HEK293T (cell line): ENCODE measurements around the gene MYH10.

Experiments used
- ARNT ChIP-seq: fragments of 450-650 bp; IDR thresholded peaks from 2 replicates; pipeline ENCODE4 v1.6.1; 2017; ENCODE audit warnings: mild to moderate bottlenecking
- BHLHE40 ChIP-seq: fragments of 450-650 bp; IDR thresholded peaks from 2 replicates; pipeline ENCODE4 v1.6.1; 2016; ENCODE audit warnings: mild to moderate bottlenecking, moderate library complexity, borderline replicate concordance
- CTBP1 ChIP-seq: fragments of 450-650 bp; IDR thresholded peaks from 2 replicates; pipeline ENCODE4 v1.6.1; 2016; ENCODE audit warnings: borderline replicate concordance
- FOXA1 ChIP-seq: fragments of 450-650 bp; IDR thresholded peaks from 2 replicates; pipeline ENCODE4 v1.6.1; 2016; ENCODE audit warnings: mild to moderate bottlenecking
- FOXK2 ChIP-seq: fragments of 450-650 bp; IDR thresholded peaks from 2 replicates; pipeline ENCODE4 v1.6.1; 2016; ENCODE audit warnings: mild to moderate bottlenecking
- FOXM1 ChIP-seq: fragments of 450-650 bp; IDR thresholded peaks from 2 replicates; pipeline ENCODE4 v1.6.1; 2017; ENCODE audit warnings: mild to moderate bottlenecking, borderline replicate concordance
- L3MBTL2 ChIP-seq: fragments of 450-650 bp; conservative IDR thresholded peaks from 2 replicates; pipeline ENCODE4 v1.6.1; 2016; ENCODE audit warnings: mild to moderate bottlenecking
- LEF1 ChIP-seq: fragments of 450-650 bp; IDR thresholded peaks from 2 replicates; pipeline ENCODE4 v1.6.1; 2017; ENCODE audit warnings: mild to moderate bottlenecking, borderline replicate concordance
- NFRKB ChIP-seq: fragments of 450-650 bp; IDR thresholded peaks from 2 replicates; pipeline ENCODE4 v1.6.1; 2016; ENCODE audit warnings: mild to moderate bottlenecking, moderate library complexity
- SP1 ChIP-seq: fragments of 450-650 bp; IDR thresholded peaks from 2 replicates; pipeline ENCODE4 v1.6.1; 2017
- SUZ12 ChIP-seq: fragments of 450-650 bp; IDR thresholded peaks from 2 replicates; pipeline ENCODE4 v1.6.1; 2016; ENCODE audit warnings: mild to moderate bottlenecking
- TARDBP ChIP-seq: fragments of 450-650 bp; IDR thresholded peaks from 2 replicates; pipeline ENCODE4 v1.6.1; 2016

- TF ChIP-seq NFRKB (no peak), L3MBTL2 (no peak), SP1 (no peak), BHLHE40 (no peak), SUZ12 (no peak), FOXM1 (no peak), LEF1 (no peak), CTBP1 (no peak), FOXK2 (no peak), FOXA1 (no peak), ARNT (no peak), TARDBP (no peak)
These were observed 37.2 kb downstream of the MYH10 start for GRCh38 chr17:8593276-8593675.
